Measurements from ENCODE around the gene HEATR9. TPM values are rescaled to one million over a fixed set of nuclear protein-coding genes. Genes with fewer than 3 reads are reported as not detected.
A peak's percentile ranks its signal among the peaks of the same experiment; 100 is the strongest.

Gene HEATR9
- total and polyA plus RNA-seq, 7 experiments from 2014 or later = 0.09 to 1.9 (median 0.22) TPM; not detected in 4

DNA sequence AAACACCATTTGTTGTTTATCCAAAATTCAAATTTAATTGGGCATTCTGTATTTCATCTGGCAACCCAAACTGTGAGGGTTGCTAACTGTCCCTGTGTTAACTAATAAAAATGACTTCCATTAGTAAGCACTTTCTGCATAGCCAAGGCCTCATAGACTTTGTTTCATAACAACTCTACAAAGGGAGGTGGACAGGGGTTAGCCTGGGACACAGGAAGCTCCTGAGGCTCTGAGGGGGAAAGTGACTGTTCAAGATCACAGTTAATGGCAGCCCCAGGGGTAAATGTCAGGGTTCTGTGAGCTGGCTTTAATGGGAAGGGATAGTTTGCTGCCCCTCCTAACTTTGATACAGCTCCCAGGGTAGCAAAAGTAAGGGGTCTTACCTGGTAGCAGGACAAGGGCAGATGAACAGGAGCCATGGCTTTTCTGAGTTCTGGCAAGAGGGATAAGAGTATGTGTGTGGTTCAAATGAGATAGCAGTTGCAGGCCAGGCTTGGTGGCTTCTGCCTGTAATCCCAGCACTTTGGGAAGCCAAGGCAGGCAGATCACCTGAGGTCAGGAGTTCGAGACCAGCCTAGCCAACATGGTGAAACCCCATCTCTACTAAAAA lies 2.2 kb downstream of the HEATR9 start:
- DNase-seq (no peak), ATAC-seq (no peak)
- Histone ChIP-seq H3K9me3 (ENCODE audit: control insufficient read depth in 2 of 3, low read length in 3 of 3) (no peaks in the 10 kb centered on the region), H3K27me3 (ENCODE audit: control insufficient read depth in 2 of 2, insufficient read depth in 2 of 2, low read length in 2 of 2) (no peaks in the 10 kb centered on the region), H3K27ac (ENCODE audit: low read depth, low read length) (no peak overlapping the region), H3K4me3 (ENCODE audit: low read length) (no peak overlapping the region), H3K36me3 (ENCODE audit: control insufficient read depth in 2 of 3, insufficient read depth in 3 of 3, low read length in 3 of 3) (peaks cover 0 to 3% (median 0%) of the 10 kb centered on the region in 3 experiments), H3K4me1 (ENCODE audit: control insufficient read depth in 2 of 2, insufficient read depth in 2 of 2, low read length in 2 of 2) (peaks cover 0 to 4% of the 10 kb centered on the region in 2 donors)
- ChIA-PET POLR2A (no interaction called here), CTCF (no interaction called here)
- intact Hi-C loops (cut with micrococcal nuclease) = no loop called here
- H3K36me3 Mint-ChIP-seq = peaks cover 0 to 26% (median 8%) of the 10 kb centered on the region in 5 donors
- no peak overlapping the region for H3K4me3 Mint-ChIP-seq
- H3K4me1 Mint-ChIP-seq = peaks cover 7 to 31% (median 8%) of the 10 kb centered on the region in 7 donors
- no peaks in the 10 kb centered on the region for H3K27me3 Mint-ChIP-seq
- H3K9me3 Mint-ChIP-seq = no peaks in the 10 kb centered on the region
- H3K27ac Mint-ChIP-seq = no peak overlapping the region

GRCh38 chr17:35865412-35866340 lies 3.0 kb downstream of the HEATR9 start:
- CTCF ChIA-PET = no interaction called here
- Histone ChIP-seq H3K4me1 (ENCODE audit: control insufficient read depth in 2 of 2, insufficient read depth in 2 of 2, low read length in 2 of 2) (no peaks in the 10 kb centered on the region), H3K36me3 (ENCODE audit: control insufficient read depth in 2 of 3, insufficient read depth in 3 of 3, low read length in 3 of 3) (no peaks in the 10 kb centered on the region), H3K4me3 (ENCODE audit: low read length) (no peak overlapping the region), H3K27ac (ENCODE audit: low read depth, low read length) (no peak overlapping the region), H3K9me3 (ENCODE audit: control insufficient read depth in 2 of 3, low read length in 3 of 3) (no peaks in the 10 kb centered on the region), H3K27me3 (ENCODE audit: control insufficient read depth in 2 of 2, insufficient read depth in 2 of 2, low read length in 2 of 2) (no peaks in the 10 kb centered on the region)
- H3K27me3 Mint-ChIP-seq = no peaks in the 10 kb centered on the region
- peaks cover 0 to 24% (median 12%) of the 10 kb centered on the region in 5 donors for H3K36me3 Mint-ChIP-seq
- POLR2A ChIA-PET = no interaction called here
- H3K27ac Mint-ChIP-seq = peak overlapping the region in 1 of 9 donors; percentile 25
- intact Hi-C loops (cut with micrococcal nuclease) = no loop called here
- no peak overlapping the region for H3K4me3 Mint-ChIP-seq
- H3K4me1 Mint-ChIP-seq = peaks cover 0 to 25% (median under 1%) of the 10 kb centered on the region in 7 donors
- DNase-seq (no peak), ATAC-seq (no peak)
- no peaks in the 10 kb centered on the region for H3K9me3 Mint-ChIP-seq

DNA sequence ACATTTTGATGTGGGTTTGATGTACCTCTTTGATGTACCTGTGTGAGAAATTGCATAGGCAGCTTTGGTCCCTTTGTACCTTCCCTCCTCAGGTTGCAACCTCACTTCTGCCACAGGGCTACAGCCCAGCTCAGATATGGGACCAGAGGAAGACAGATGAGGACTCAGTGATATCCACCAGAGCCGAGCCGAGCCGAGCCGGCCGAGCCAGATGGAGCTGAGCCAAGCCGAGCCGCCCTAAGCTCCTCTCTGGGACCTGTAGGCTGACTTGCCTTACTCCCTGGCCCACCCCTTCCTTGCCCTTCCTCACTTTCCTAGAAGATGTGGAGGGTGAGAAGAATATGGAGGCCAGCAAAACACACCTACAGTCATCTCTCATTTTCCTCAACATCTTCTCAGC lies 3.8 kb downstream of the HEATR9 start:
- Histone ChIP-seq H3K36me3 (ENCODE audit: control insufficient read depth in 2 of 3, insufficient read depth in 3 of 3, low read length in 3 of 3) (no peaks in the 10 kb centered on the region), H3K9me3 (ENCODE audit: control insufficient read depth in 2 of 3, low read length in 3 of 3) (no peaks in the 10 kb centered on the region), H3K27me3 (ENCODE audit: control insufficient read depth in 2 of 2, insufficient read depth in 2 of 2, low read length in 2 of 2) (no peaks in the 10 kb centered on the region), H3K4me3 (ENCODE audit: low read length) (no peak overlapping the region), H3K4me1 (ENCODE audit: control insufficient read depth in 2 of 2, insufficient read depth in 2 of 2, low read length in 2 of 2) (no peaks in the 10 kb centered on the region), H3K27ac (ENCODE audit: low read depth, low read length) (no peak overlapping the region)
- ATAC-seq (no peak), DNase-seq (no peak)
- Mint-ChIP-seq H3K4me3 (no peak overlapping the region), H3K36me3 (peaks cover 0 to 21% (median 12%) of the 10 kb centered on the region in 5 donors), H3K27ac (no peak overlapping the region), H3K4me1 (peaks cover 0 to 25% (median 0%) of the 10 kb centered on the region in 7 donors), H3K9me3 (no peaks in the 10 kb centered on the region), H3K27me3 (no peaks in the 10 kb centered on the region)
- ChIA-PET POLR2A (no interaction called here), CTCF (no interaction called here)
- intact Hi-C loops (cut with micrococcal nuclease) = no loop called here

GRCh38 chr17:35856603-35857002 lies 12.1 kb downstream of the HEATR9 start:
- no peaks in the 10 kb centered on the region for H3K27me3 ChIP-seq (ENCODE audit: control insufficient read depth in 2 of 2, insufficient read depth in 2 of 2, low read length in 2 of 2)
- H3K9me3 Mint-ChIP-seq = peaks cover 0 to 1% (median 0%) of the 10 kb centered on the region in 11 donors
- H3K27ac Mint-ChIP-seq = peak overlapping the region in 1 of 9 donors; percentile 53
- H3K27ac ChIP-seq (ENCODE audit: low read depth, low read length) = no peak overlapping the region
- no peak for DNase-seq
- POLR2A ChIA-PET = no interaction called here
- no peak overlapping the region for H3K4me3 ChIP-seq (ENCODE audit: low read length)
- H3K36me3 ChIP-seq (ENCODE audit: control insufficient read depth in 2 of 3, insufficient read depth in 3 of 3, low read length in 3 of 3) = peaks cover 0 to 14% (median 0%) of the 10 kb centered on the region in 3 experiments
- no peak overlapping the region for H3K4me3 Mint-ChIP-seq
- no peaks in the 10 kb centered on the region for H3K9me3 ChIP-seq (ENCODE audit: control insufficient read depth in 2 of 3, low read length in 3 of 3)
- H3K4me1 Mint-ChIP-seq = peaks cover 0 to 16% (median 5%) of the 10 kb centered on the region in 7 donors
- CTCF ChIA-PET = no interaction called here
- ATAC-seq = no peak
- H3K36me3 Mint-ChIP-seq = peaks cover 0 to 26% (median 4%) of the 10 kb centered on the region in 5 donors
- H3K4me1 ChIP-seq (ENCODE audit: control insufficient read depth in 2 of 2, insufficient read depth in 2 of 2, low read length in 2 of 2) = no peaks in the 10 kb centered on the region
- no peaks in the 10 kb centered on the region for H3K27me3 Mint-ChIP-seq
- intact Hi-C loops (cut with micrococcal nuclease) = no loop called here

GRCh38 chr17:35855965-35856364 lies 12.7 kb downstream of the HEATR9 start:
- Histone ChIP-seq H3K36me3 (ENCODE audit: control insufficient read depth in 2 of 3, insufficient read depth in 3 of 3, low read length in 3 of 3) (peaks cover 0 to 14% (median 0%) of the 10 kb centered on the region in 3 experiments), H3K4me1 (ENCODE audit: control insufficient read depth in 2 of 2, insufficient read depth in 2 of 2, low read length in 2 of 2) (no peaks in the 10 kb centered on the region), H3K27ac (ENCODE audit: low read depth, low read length) (no peak overlapping the region), H3K27me3 (ENCODE audit: control insufficient read depth in 2 of 2, insufficient read depth in 2 of 2, low read length in 2 of 2) (no peaks in the 10 kb centered on the region), H3K4me3 (ENCODE audit: low read length) (no peak overlapping the region), H3K9me3 (ENCODE audit: control insufficient read depth in 2 of 3, low read length in 3 of 3) (no peaks in the 10 kb centered on the region)
- DNase-seq (no peak), ATAC-seq (no peak)
- H3K27me3 Mint-ChIP-seq = no peaks in the 10 kb centered on the region
- POLR2A ChIA-PET = no interaction called here
- peaks cover 0 to 20% (median 5%) of the 10 kb centered on the region in 7 donors for H3K4me1 Mint-ChIP-seq
- CTCF ChIA-PET = no interaction called here
- no peak overlapping the region for H3K4me3 Mint-ChIP-seq
- peaks cover 0 to 1% (median 0%) of the 10 kb centered on the region in 11 donors for H3K9me3 Mint-ChIP-seq
- intact Hi-C loops (cut with micrococcal nuclease) = no loop called here
- peak overlapping the region in 1 of 9 donors; percentile 28 for H3K27ac Mint-ChIP-seq
- H3K36me3 Mint-ChIP-seq = peaks cover 0 to 28% (median 5%) of the 10 kb centered on the region in 5 donors

DNA sequence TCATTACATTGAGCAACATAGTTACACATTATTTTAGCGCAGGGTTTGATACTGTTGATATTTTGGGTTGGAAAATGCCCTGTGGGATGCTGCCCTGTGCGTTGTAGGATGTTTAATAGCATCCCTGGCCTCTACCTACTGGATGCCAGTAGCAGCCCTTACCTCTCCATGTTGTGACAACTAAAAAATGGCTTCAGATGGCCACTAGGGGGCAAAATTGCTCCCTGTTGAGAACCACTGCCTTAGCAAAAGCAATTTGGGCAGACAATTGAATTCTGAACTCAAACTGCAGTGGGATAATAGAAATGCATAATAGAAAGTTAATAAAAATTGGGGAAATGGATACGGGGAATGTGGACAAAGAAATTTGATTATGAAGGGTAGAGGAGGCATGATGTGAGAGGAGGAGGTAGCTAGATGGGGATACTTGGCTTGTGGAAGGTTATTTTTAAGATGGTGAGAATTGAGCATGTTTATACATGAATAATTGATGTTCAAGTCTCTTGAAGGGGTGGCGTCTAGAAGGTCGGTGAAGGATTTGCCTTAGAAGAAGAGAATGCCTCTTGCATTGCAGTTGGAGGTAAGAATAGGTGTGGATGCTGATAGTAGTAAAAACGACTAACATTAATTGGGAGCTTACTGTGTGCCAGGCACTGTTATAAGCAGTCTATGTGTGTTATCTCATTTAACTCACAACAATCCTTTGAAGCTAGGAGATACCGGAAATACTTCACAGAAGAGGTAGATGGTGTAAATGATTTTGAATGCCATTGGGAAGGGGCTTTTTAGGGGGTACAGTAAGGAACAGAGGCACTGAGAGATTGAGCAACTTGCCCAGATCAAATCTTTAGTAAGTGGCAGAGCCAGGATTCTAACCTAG lies 19.0 kb downstream of the HEATR9 start:
- intact Hi-C loops (cut with micrococcal nuclease) = loop anchor here in 1 of 2 donors (1.0 to 5.0 kb wide), 5 partner anchors 43 to 300 kb away; no protein-coding TSS in a partner anchor

More for the DNA sequence above, 19.0 kb downstream of the HEATR9 start:
- DNase-seq (peak in 8 of 9 donors; percentile 12 to 57 (median 41)), ATAC-seq (peak; percentile 66)
- Histone ChIP-seq H3K9me3 (ENCODE audit: control insufficient read depth in 2 of 3, low read length in 3 of 3) (no peaks in the 10 kb centered on the region), H3K4me1 (ENCODE audit: control insufficient read depth in 2 of 2, insufficient read depth in 2 of 2, low read length in 2 of 2) (peaks cover 0 to 13% of the 10 kb centered on the region in 2 donors), H3K27ac (ENCODE audit: low read depth, low read length) (no peak overlapping the region), H3K36me3 (ENCODE audit: control insufficient read depth in 2 of 3, insufficient read depth in 3 of 3, low read length in 3 of 3) (peaks cover 7 to 29% (median 11%) of the 10 kb centered on the region in 3 experiments), H3K27me3 (ENCODE audit: control insufficient read depth in 2 of 2, insufficient read depth in 2 of 2, low read length in 2 of 2) (no peaks in the 10 kb centered on the region), H3K4me3 (ENCODE audit: low read length) (no peak overlapping the region)
- no peak overlapping the region for H3K4me3 Mint-ChIP-seq
- H3K9me3 Mint-ChIP-seq = no peaks in the 10 kb centered on the region
- H3K27ac Mint-ChIP-seq = peak overlapping the region in 5 of 9 donors; percentile 2 to 27 (median 17)
- POLR2A ChIA-PET = interaction anchor here (0.7 kb wide), 1 partner anchor 19 kb away, joined by 3 read pairs; no protein-coding TSS in a partner anchor
- peaks cover 0 to 25% (median 21%) of the 10 kb centered on the region in 5 donors for H3K36me3 Mint-ChIP-seq
- CTCF ChIA-PET = interaction anchor here (0.5 to 0.8 kb wide), 3 partner anchors 9 to 908 kb away, joined by 3 to 8 read pairs (median 4); no protein-coding TSS in a partner anchor
- peaks cover 0 to 19% (median 5%) of the 10 kb centered on the region in 7 donors for H3K4me1 Mint-ChIP-seq
- H3K27me3 Mint-ChIP-seq = no peaks in the 10 kb centered on the region

Data from naive thymus-derived CD4-positive, alpha-beta T cell (primary cell).